ENCODE measurements around the gene ATG7. TPM values are rescaled to one million over a fixed set of nuclear protein-coding genes. Genes with fewer than 3 reads are reported as not detected.
"Not testable (repeated sequence)": the region's sequence is repeated elsewhere in the genome, so short reads cannot be mapped to it uniquely, and the experiment has no call there.

Gene ATG7
- total RNA-seq, 2 experiments from 2014 or later, result 36.8 to 40.0 TPM

- Mint-ChIP-seq H3K27ac (no peak overlapping the region), H3K36me3 (ENCODE audit: low read depth) (no peaks in the 10 kb centered on the region), H3K27me3 (ENCODE audit: low read depth) (no peaks in the 10 kb centered on the region), H3K4me1 (ENCODE audit: low read depth) (no peaks in the 10 kb centered on the region), H3K4me3 (no peak overlapping the region), H3K9me3 (ENCODE audit: insufficient read depth) (no peaks in the 10 kb centered on the region)
- ChIA-PET POLR2A (no interaction called here), CTCF (no interaction called here)
- DNase-seq (no peak), ATAC-seq (no peak)
Observed at GRCh38 chr3:11457135-11457534, 184.9 kb downstream of the ATG7 start.

GRCh38 chr3:11459186-11459824 is 187.1 kb downstream of the ATG7 start:
- CTCF ChIA-PET, result interaction anchor here (0.7 kb wide), 1 partner anchor 676 kb away, joined by 3 read pairs; no protein-coding TSS in a partner anchor
- H3K27ac Mint-ChIP-seq, result no peak overlapping the region
- ATAC-seq, result no peak
- DNase-seq, result no peak
- no peaks in the 10 kb centered on the region for H3K36me3 Mint-ChIP-seq (ENCODE audit: low read depth)
- POLR2A ChIA-PET, result no interaction called here
- H3K9me3 Mint-ChIP-seq (ENCODE audit: insufficient read depth), result no peaks in the 10 kb centered on the region
- H3K27me3 Mint-ChIP-seq (ENCODE audit: low read depth), result no peaks in the 10 kb centered on the region
- H3K4me3 Mint-ChIP-seq, result no peak overlapping the region
- no peaks in the 10 kb centered on the region for H3K4me1 Mint-ChIP-seq (ENCODE audit: low read depth)

- no peak for DNase-seq
- Mint-ChIP-seq H3K9me3 (ENCODE audit: insufficient read depth) (no peaks in the 10 kb centered on the region), H3K36me3 (ENCODE audit: low read depth) (no peaks in the 10 kb centered on the region), H3K27ac (no peak overlapping the region), H3K4me3 (no peak overlapping the region), H3K4me1 (ENCODE audit: low read depth) (no peaks in the 10 kb centered on the region), H3K27me3 (ENCODE audit: low read depth) (no peaks in the 10 kb centered on the region)
- ChIA-PET CTCF (no interaction called here), POLR2A (no interaction called here)
- ATAC-seq, result no peak
Observed at GRCh38 chr3:11461226-11461625, 189.0 kb downstream of the ATG7 start.

- H3K4me3 Mint-ChIP-seq; H3K4me1 Mint-ChIP-seq (ENCODE audit: low read depth); H3K9me3 Mint-ChIP-seq (ENCODE audit: insufficient read depth); ATAC-seq; CTCF ChIA-PET; H3K36me3 Mint-ChIP-seq (ENCODE audit: low read depth); DNase-seq; H3K27ac Mint-ChIP-seq; H3K27me3 Mint-ChIP-seq (ENCODE audit: low read depth): not testable (repeated sequence)
- POLR2A ChIA-PET, result interaction anchor here (0.9 kb wide), 1 partner anchor 23 kb away, joined by 3 read pairs; no protein-coding TSS in a partner anchor
Observed at GRCh38 chr3:11462673-11463072, 190.5 kb downstream of the ATG7 start.

- Mint-ChIP-seq H3K4me3 (no peak overlapping the region), H3K36me3 (ENCODE audit: low read depth) (no peaks in the 10 kb centered on the region), H3K27ac (no peak overlapping the region), H3K4me1 (ENCODE audit: low read depth) (no peaks in the 10 kb centered on the region), H3K27me3 (ENCODE audit: low read depth) (no peaks in the 10 kb centered on the region), H3K9me3 (ENCODE audit: insufficient read depth) (no peaks in the 10 kb centered on the region)
- ChIA-PET POLR2A (no interaction called here), CTCF (no interaction called here)
- ATAC-seq (no peak), DNase-seq (no peak)
Observed at GRCh38 chr3:11463591-11463990, 191.4 kb downstream of the ATG7 start.

GRCh38 chr3:11464356-11464755 is 192.2 kb downstream of the ATG7 start:
- H3K27me3 Mint-ChIP-seq (ENCODE audit: low read depth), result no peaks in the 10 kb centered on the region
- POLR2A ChIA-PET, result no interaction called here
- no peak overlapping the region for H3K4me3 Mint-ChIP-seq
- H3K27ac Mint-ChIP-seq, result no peak overlapping the region
- H3K9me3 Mint-ChIP-seq (ENCODE audit: insufficient read depth), result no peaks in the 10 kb centered on the region
- no peaks in the 10 kb centered on the region for H3K4me1 Mint-ChIP-seq (ENCODE audit: low read depth)
- DNase-seq, result no peak
- CTCF ChIA-PET, result no interaction called here
- no peak for ATAC-seq
- no peaks in the 10 kb centered on the region for H3K36me3 Mint-ChIP-seq (ENCODE audit: low read depth)

GRCh38 chr3:11465744-11466616 is 193.8 kb downstream of the ATG7 start:
- CTCF ChIA-PET, result no interaction called here
- no peaks in the 10 kb centered on the region for H3K4me1 Mint-ChIP-seq (ENCODE audit: low read depth)
- H3K4me3 Mint-ChIP-seq, result no peak overlapping the region
- no peaks in the 10 kb centered on the region for H3K27me3 Mint-ChIP-seq (ENCODE audit: low read depth)
- ATAC-seq, result no peak
- H3K27ac Mint-ChIP-seq, result no peak overlapping the region
- POLR2A ChIA-PET, result no interaction called here
- no peaks in the 10 kb centered on the region for H3K36me3 Mint-ChIP-seq (ENCODE audit: low read depth)
- H3K9me3 Mint-ChIP-seq (ENCODE audit: insufficient read depth), result no peaks in the 10 kb centered on the region
- DNase-seq, result no peak

- Mint-ChIP-seq H3K4me1 (ENCODE audit: low read depth) (no peaks in the 10 kb centered on the region), H3K27ac (no peak overlapping the region), H3K4me3 (no peak overlapping the region), H3K36me3 (ENCODE audit: low read depth) (no peaks in the 10 kb centered on the region), H3K9me3 (ENCODE audit: insufficient read depth) (no peaks in the 10 kb centered on the region), H3K27me3 (ENCODE audit: low read depth) (no peaks in the 10 kb centered on the region)
- CTCF ChIA-PET, result no interaction called here
- POLR2A ChIA-PET, result interaction anchor here (1.0 kb wide), 1 partner anchor 8 kb away, joined by 3 read pairs; no protein-coding TSS in a partner anchor
- DNase-seq (no peak), ATAC-seq (no peak)
Observed at GRCh38 chr3:11467875-11468274, 195.7 kb downstream of the ATG7 start.

GRCh38 chr3:11470031-11470853 is 198.0 kb downstream of the ATG7 start:
- no peak overlapping the region for H3K4me3 Mint-ChIP-seq
- CTCF ChIA-PET, result no interaction called here
- H3K27ac Mint-ChIP-seq, result no peak overlapping the region
- H3K36me3 Mint-ChIP-seq (ENCODE audit: low read depth), result no peaks in the 10 kb centered on the region
- no peaks in the 10 kb centered on the region for H3K9me3 Mint-ChIP-seq (ENCODE audit: insufficient read depth)
- ATAC-seq (no peak), DNase-seq (no peak)
- POLR2A ChIA-PET, result no interaction called here
- H3K27me3 Mint-ChIP-seq (ENCODE audit: low read depth), result no peaks in the 10 kb centered on the region
- no peaks in the 10 kb centered on the region for H3K4me1 Mint-ChIP-seq (ENCODE audit: low read depth)

- ATAC-seq (no peak), DNase-seq (no peak)
- no peak overlapping the region for H3K27ac Mint-ChIP-seq
- H3K4me1 Mint-ChIP-seq (ENCODE audit: low read depth), result no peaks in the 10 kb centered on the region
- H3K36me3 Mint-ChIP-seq (ENCODE audit: low read depth), result no peaks in the 10 kb centered on the region
- no peaks in the 10 kb centered on the region for H3K9me3 Mint-ChIP-seq (ENCODE audit: insufficient read depth)
- H3K4me3 Mint-ChIP-seq, result no peak overlapping the region
- POLR2A ChIA-PET, result no interaction called here
- CTCF ChIA-PET, result interaction anchor here (0.7 kb wide), 1 partner anchor 9 kb away, joined by 4 read pairs; no protein-coding TSS in a partner anchor
- H3K27me3 Mint-ChIP-seq (ENCODE audit: low read depth), result no peaks in the 10 kb centered on the region
Observed at GRCh38 chr3:11475324-11475723, 203.1 kb downstream of the ATG7 start.

- CTCF ChIA-PET, result no interaction called here
- POLR2A ChIA-PET, result interaction anchor here (0.8 kb wide), 1 partner anchor 9 kb away, joined by 3 read pairs; no protein-coding TSS in a partner anchor
- no peaks in the 10 kb centered on the region for H3K9me3 Mint-ChIP-seq (ENCODE audit: insufficient read depth)
- ATAC-seq (no peak), DNase-seq (no peak)
- H3K27ac Mint-ChIP-seq, result no peak overlapping the region
- H3K27me3 Mint-ChIP-seq (ENCODE audit: low read depth), result no peaks in the 10 kb centered on the region
- no peaks in the 10 kb centered on the region for H3K4me1 Mint-ChIP-seq (ENCODE audit: low read depth)
- no peaks in the 10 kb centered on the region for H3K36me3 Mint-ChIP-seq (ENCODE audit: low read depth)
- no peak overlapping the region for H3K4me3 Mint-ChIP-seq
Observed at GRCh38 chr3:11476735-11477144, 204.5 kb downstream of the ATG7 start.

- Mint-ChIP-seq H3K36me3 (ENCODE audit: low read depth) (no peaks in the 10 kb centered on the region), H3K27me3 (ENCODE audit: low read depth) (no peaks in the 10 kb centered on the region), H3K4me3 (no peak overlapping the region), H3K4me1 (ENCODE audit: low read depth) (no peaks in the 10 kb centered on the region), H3K9me3 (ENCODE audit: insufficient read depth) (no peaks in the 10 kb centered on the region), H3K27ac (no peak overlapping the region)
- DNase-seq, result no peak
- no peak for ATAC-seq
- POLR2A ChIA-PET, result no interaction called here
- CTCF ChIA-PET, result no interaction called here
Observed at GRCh38 chr3:11477407-11477911, 205.3 kb downstream of the ATG7 start.
